Testis (tissue), 2 donors: ENCODE measurements around the gene OTX1.

ENCODE experiments used
- CTCF ChIP-seq, 3 experiments: fragments of 450-650 bp in 2 of 3; fragments of 200-600 bp in 1 of 3; sonication (generic) in 1 of 3; IDR thresholded peaks; one replicate each; pipeline ENCODE4 v1.5.1; 2016 to 2019; ENCODE audit warnings: antibody characterized with exemption in 3 of 3, mild to moderate bottlenecking in 2 of 3, moderate library complexity in 1 of 3
- POLR2A ChIP-seq: fragments of 450-650 bp; IDR thresholded peaks from one replicate; pipeline ENCODE4 v1.6.1; 2017; ENCODE audit warnings: antibody characterized with exemption, mild to moderate bottlenecking, moderate library complexity

GRCh38 chr2:63041592-63041991 is 9.0 kb upstream of the OTX1 start:
- TF ChIP-seq CTCF (IDR thresholded peaks at IDR 0.05) (no peak), POLR2A (no peak)
